Mesenchymal stem cell (in vitro differentiated cells and primary cell): Measurements from ENCODE around the gene THBS1.
A peak's percentile ranks its signal among the peaks of the same experiment; 100 is the strongest.

Experiments used
- DNase-seq: peaks from one replicate; pipeline ENCODE4 v3.0.0-alpha.2; 2013
- H2AFZ ChIP-seq: one replicate; pipeline ENCODE4 v1.6.1; 2013; ENCODE audit warnings: low read depth, mild to moderate bottlenecking, control low read depth, inconsistent platforms, low read length, moderate library complexity
- H2AK5ac ChIP-seq: 2 replicates; pipeline ENCODE4 v1.6.1; 2013; ENCODE audit warnings: low read length, moderate library complexity, mild to moderate bottlenecking, inconsistent platforms; ENCODE audit not compliant: severe bottlenecking
- H2BK120ac ChIP-seq: one replicate; pipeline ENCODE4 v1.6.1; 2013; ENCODE audit warnings: low read depth, mild to moderate bottlenecking, inconsistent platforms, low read length, moderate library complexity
- H2BK12ac ChIP-seq, 2 experiments: one replicate each; pipeline ENCODE4 v1.6.1; 2013; ENCODE audit warnings: inconsistent platforms in 2 of 2, low read length in 2 of 2, mild to moderate bottlenecking in 2 of 2, moderate library complexity in 2 of 2, control low read depth in 1 of 2
- H2BK15ac ChIP-seq: one replicate; pipeline ENCODE4 v1.6.1; 2013; ENCODE audit warnings: mild to moderate bottlenecking, low read depth, inconsistent platforms; ENCODE audit not compliant: poor library complexity, severe bottlenecking
- H2BK5ac ChIP-seq: 2 replicates; pipeline ENCODE4 v1.6.1; 2013; ENCODE audit warnings: low read depth, mild to moderate bottlenecking, low read length, control low read depth, inconsistent platforms; ENCODE audit not compliant: poor library complexity, severe bottlenecking
- H3K14ac ChIP-seq, 2 experiments: one replicate each; pipeline ENCODE4 v1.6.1; 2013; ENCODE audit warnings: inconsistent platforms in 2 of 2, low read length in 2 of 2, control low read depth in 1 of 2, mild to moderate bottlenecking in 1 of 2, moderate library complexity in 1 of 2
- H3K18ac ChIP-seq, 2 experiments: one replicate each; pipeline ENCODE4 v1.6.1; 2013; ENCODE audit warnings: inconsistent platforms in 2 of 2, low read length in 2 of 2, control low read depth in 1 of 2, low read depth in 1 of 2, mild to moderate bottlenecking in 1 of 2
- H3K23ac ChIP-seq, 2 experiments: one replicate each; pipeline ENCODE4 v1.6.1; 2013; ENCODE audit warnings: inconsistent platforms in 2 of 2, low read length in 2 of 2, mild to moderate bottlenecking in 2 of 2, moderate library complexity in 2 of 2, control low read depth in 1 of 2
- H3K27ac ChIP-seq: 2 replicates; pipeline ENCODE4 v1.5.1; 2013; ENCODE audit warnings: mild to moderate bottlenecking, moderate library complexity, low read length, control low read depth, inconsistent platforms; ENCODE audit not compliant: poor library complexity, severe bottlenecking
- H3K27me3 ChIP-seq, 2 experiments: 2 replicates each; pipeline versions ENCODE4 v1.6.1 to v1.7.0; 2013; ENCODE audit warnings: low read length in 2 of 2, mild to moderate bottlenecking in 2 of 2, moderate library complexity in 2 of 2, control low read depth in 1 of 2, inconsistent platforms in 1 of 2; ENCODE audit not compliant: control insufficient read depth in 1 of 2, insufficient read depth in 1 of 2
- H3K36me3 ChIP-seq, 2 experiments: 2 replicates each; pipeline versions ENCODE4 v1.6.1 to v1.7.0; 2013; ENCODE audit warnings: low read length in 2 of 2, control low read depth in 1 of 2, inconsistent platforms in 1 of 2, low read depth in 1 of 2, mild to moderate bottlenecking in 1 of 2; ENCODE audit not compliant: insufficient read depth in 2 of 2, control insufficient read depth in 1 of 2
- H3K4ac ChIP-seq, 2 experiments: one replicate each; pipeline ENCODE4 v1.6.1; 2013; ENCODE audit warnings: inconsistent platforms in 2 of 2, low read length in 2 of 2, mild to moderate bottlenecking in 2 of 2, moderate library complexity in 2 of 2, control low read depth in 1 of 2, low read depth in 1 of 2
- H3K4me1 ChIP-seq: 2 replicates; pipeline ENCODE4 v1.6.1; 2013; ENCODE audit warnings: low read depth, low read length, control low read depth; ENCODE audit not compliant: control insufficient read depth, insufficient read depth
- H3K4me2 ChIP-seq: 2 replicates; pipeline ENCODE4 v1.6.1; 2013; ENCODE audit warnings: low read length, mild to moderate bottlenecking, inconsistent platforms; ENCODE audit not compliant: poor library complexity, severe bottlenecking
- H3K4me3 ChIP-seq, 2 experiments: 2 replicates each; pipeline versions ENCODE4 v1.5.1 to v1.7.0; 2013; ENCODE audit warnings: low read length in 2 of 2, mild to moderate bottlenecking in 2 of 2, control low read depth in 1 of 2, low read depth in 1 of 2; ENCODE audit not compliant: insufficient read depth in 1 of 2
- H3K79me1 ChIP-seq: replicated peaks from 2 replicates; pipeline ENCODE4 v1.6.1; 2013; ENCODE audit warnings: mild to moderate bottlenecking, control low read depth, low read length, inconsistent platforms; ENCODE audit not compliant: poor library complexity, severe bottlenecking
- H3K9ac ChIP-seq: 2 replicates; pipeline ENCODE4 v1.7.0; 2013; ENCODE audit warnings: mild to moderate bottlenecking, low read length, moderate library complexity
- H3K9me3 ChIP-seq: 2 replicates; pipeline ENCODE4 v1.7.0; 2013; ENCODE audit warnings: mild to moderate bottlenecking, low read length; ENCODE audit not compliant: control insufficient read depth
- H4K8ac ChIP-seq: one replicate; pipeline ENCODE4 v1.6.1; 2013; ENCODE audit warnings: inconsistent platforms, mild to moderate bottlenecking, low read length, moderate library complexity
- H4K91ac ChIP-seq: one replicate; pipeline ENCODE4 v1.6.1; 2013; ENCODE audit warnings: mild to moderate bottlenecking, low read length, inconsistent platforms
- WGBS: methylation state at CpG from one replicate; pipeline ENCODE4 v1.1.7; 2013; ENCODE audit warnings: mixed read lengths; 5-methylcytosine and 5-hydroxymethylcytosine counted together

The THBS1 gene

GRCh38 chr15:39638041-39638440 is 57.2 kb downstream of the THBS1 start:
- Histone ChIP-seq H3K14ac (no peak overlapping the region), H3K4me3 (no peak overlapping the region), H3K4me2 (no peak overlapping the region), H3K18ac (no peak overlapping the region), H2AFZ (no peak overlapping the region), H3K4me1 (peaks cover 1% of the 10 kb centered on the region), H4K91ac (no peak overlapping the region), H3K4ac (no peak overlapping the region), H2BK5ac (no peak overlapping the region), H2BK120ac (no peak overlapping the region), H2BK12ac (no peak overlapping the region), H3K36me3 (no peaks in the 10 kb centered on the region), H3K27me3 (no peaks in the 10 kb centered on the region), H3K27ac (no peak overlapping the region), H4K8ac (no peak overlapping the region), H3K23ac (no peak overlapping the region), H3K79me1 (no peaks in the 10 kb centered on the region), H2AK5ac (no peak overlapping the region), H2BK15ac (no peak overlapping the region), H3K9ac (no peak overlapping the region), H3K9me3 (no peaks in the 10 kb centered on the region)
- no peak for DNase-seq
- WGBS = no CpG with 5 or more reads among the region's 1 CpG

GRCh38 chr15:39639037-39639436 is 58.2 kb downstream of the THBS1 start:
- H3K79me1 ChIP-seq = no peaks in the 10 kb centered on the region
- no peaks in the 10 kb centered on the region for H3K36me3 ChIP-seq
- no peak overlapping the region for H3K27ac ChIP-seq
- no peak overlapping the region for H2BK12ac ChIP-seq
- no peak overlapping the region for H3K4me3 ChIP-seq
- H2BK15ac ChIP-seq = no peak overlapping the region
- no peaks in the 10 kb centered on the region for H3K27me3 ChIP-seq
- H2AK5ac ChIP-seq = no peak overlapping the region
- H3K4ac ChIP-seq = no peak overlapping the region
- no peak for DNase-seq
- no peak overlapping the region for H2BK5ac ChIP-seq
- no peak overlapping the region for H3K9ac ChIP-seq
- H3K23ac ChIP-seq = no peak overlapping the region
- no peak overlapping the region for H2BK120ac ChIP-seq
- no peak overlapping the region for H4K91ac ChIP-seq
- H2AFZ ChIP-seq = no peak overlapping the region
- WGBS = 81% methylated on average over 1 of the region's 1 CpG
- peaks cover 2% of the 10 kb centered on the region for H3K4me1 ChIP-seq
- no peak overlapping the region for H3K4me2 ChIP-seq
- no peak overlapping the region for H4K8ac ChIP-seq
- H3K9me3 ChIP-seq = no peaks in the 10 kb centered on the region
- H3K18ac ChIP-seq = no peak overlapping the region
- H3K14ac ChIP-seq = no peak overlapping the region

- Histone ChIP-seq H3K79me1 (no peaks in the 10 kb centered on the region), H2BK12ac (no peak overlapping the region), H3K14ac (no peak overlapping the region), H3K4me2 (no peak overlapping the region), H4K8ac (no peak overlapping the region), H3K27ac (no peak overlapping the region), H2AFZ (no peak overlapping the region), H4K91ac (no peak overlapping the region), H2AK5ac (no peak overlapping the region), H3K36me3 (no peaks in the 10 kb centered on the region), H2BK15ac (no peak overlapping the region), H3K27me3 (no peaks in the 10 kb centered on the region), H3K4me1 (peaks cover 7% of the 10 kb centered on the region), H3K4me3 (no peak overlapping the region), H3K4ac (no peak overlapping the region), H3K9ac (no peak overlapping the region), H3K18ac (no peak overlapping the region), H3K23ac (no peak overlapping the region), H2BK5ac (no peak overlapping the region), H3K9me3 (no peaks in the 10 kb centered on the region), H2BK120ac (no peak overlapping the region)
- DNase-seq = no peak
- 92% methylated on average over 3 of the region's 3 CpGs for WGBS
Observed at GRCh38 chr15:39640665-39641064, 59.8 kb downstream of the THBS1 start.

- peak; percentile 22 for DNase-seq
- Histone ChIP-seq H3K14ac (no peak overlapping the region), H2AFZ (no peak overlapping the region), H2BK120ac (no peak overlapping the region), H3K4me1 (peaks cover 7% of the 10 kb centered on the region), H3K18ac (no peak overlapping the region), H4K8ac (no peak overlapping the region), H3K4me3 (no peak overlapping the region), H3K4me2 (no peak overlapping the region), H3K36me3 (no peaks in the 10 kb centered on the region), H3K27me3 (no peaks in the 10 kb centered on the region), H3K4ac (no peak overlapping the region), H3K9ac (no peak overlapping the region), H3K23ac (no peak overlapping the region), H2BK15ac (no peak overlapping the region), H4K91ac (no peak overlapping the region), H3K27ac (peak overlapping the region; percentile 20), H2BK5ac (no peak overlapping the region), H3K79me1 (no peaks in the 10 kb centered on the region), H2BK12ac (no peak overlapping the region), H3K9me3 (no peaks in the 10 kb centered on the region), H2AK5ac (no peak overlapping the region)
- 84% methylated on average over 9 of the region's 11 CpGs for WGBS
Observed at GRCh38 chr15:39641191-39641889, 60.5 kb downstream of the THBS1 start.
